Epithelial cell of proximal tubule (primary cell): ENCODE measurements around the gene ATP5F1A. TPM values are rescaled to one million over a fixed set of nuclear protein-coding genes. Genes with fewer than 3 reads are reported as not detected.
"Not testable (repeated sequence)": the region's sequence is repeated elsewhere in the genome, so short reads cannot be mapped to it uniquely, and the experiment has no call there.

Experiments
- DNase-seq: peaks from one replicate; pipeline ENCODE4 v3.0.0-alpha.2; 2011; ENCODE audit warnings: low read depth
- H3K4me3 ChIP-seq: 2 replicates; pipeline ENCODE4 v1.5.1; 2011; ENCODE audit warnings: low read depth, mild to moderate bottlenecking, low read length
- total RNA-seq: library from RNA; depleted of rRNA; stranded (reverse); fragments of >200 nt; gene quantifications from 2 replicates; pipeline ENCODE4 v1.2.3, GENCODE V29; 2015
- TF ChIP-seq, protein P1 (sequence below): conservative IDR thresholded peaks from 2 replicates; pipeline ENCODE4 v1.5.1; 2012; ENCODE audit warnings: low read depth, mild to moderate bottlenecking, low read length

Gene ATP5F1A
- total RNA-seq, 1 donor from 2014 or later, result 730 TPM

DNA sequence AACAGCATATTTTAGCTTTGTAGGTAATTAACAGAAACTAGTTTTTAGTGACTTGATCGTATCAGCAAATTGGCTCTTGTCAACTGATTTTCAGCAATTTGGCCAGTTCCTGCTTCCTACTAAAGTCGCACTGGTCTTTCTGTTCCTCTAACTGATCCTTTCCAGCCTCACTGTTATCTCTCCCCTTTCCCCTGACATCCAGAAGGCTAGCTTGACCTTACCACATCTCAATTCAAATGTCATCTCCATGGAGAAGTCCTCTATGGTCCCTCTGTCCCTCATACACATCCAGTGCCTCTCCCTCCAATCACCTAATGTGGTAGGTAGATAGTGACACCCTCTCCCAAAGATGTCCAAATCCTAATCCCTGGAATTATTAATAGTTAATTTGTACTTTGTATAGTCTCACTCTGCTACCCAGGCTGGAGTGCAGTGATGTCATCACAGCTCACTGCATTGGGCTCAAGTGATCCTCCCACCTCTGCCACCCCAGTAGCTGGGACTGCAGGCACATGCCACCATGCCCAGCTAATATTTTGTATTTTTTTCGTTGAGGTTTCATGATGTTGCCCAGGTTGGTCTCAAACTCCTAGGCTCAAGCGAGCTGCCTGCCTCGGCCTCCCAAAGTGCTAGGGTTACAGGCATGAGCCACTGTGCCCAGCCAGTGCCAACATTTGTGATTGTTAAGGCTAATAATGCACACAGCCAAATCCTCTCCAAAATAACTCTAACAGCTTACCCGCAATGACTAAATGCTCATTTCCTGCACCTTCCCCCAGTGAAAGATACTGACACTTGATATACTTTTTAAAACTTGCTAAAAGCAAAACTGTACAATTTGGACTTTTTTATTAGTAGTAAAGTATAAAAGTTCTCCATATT lies 42.9 kb downstream of the ATP5F1A start:
- TF ChIP-seq, protein P1, sequence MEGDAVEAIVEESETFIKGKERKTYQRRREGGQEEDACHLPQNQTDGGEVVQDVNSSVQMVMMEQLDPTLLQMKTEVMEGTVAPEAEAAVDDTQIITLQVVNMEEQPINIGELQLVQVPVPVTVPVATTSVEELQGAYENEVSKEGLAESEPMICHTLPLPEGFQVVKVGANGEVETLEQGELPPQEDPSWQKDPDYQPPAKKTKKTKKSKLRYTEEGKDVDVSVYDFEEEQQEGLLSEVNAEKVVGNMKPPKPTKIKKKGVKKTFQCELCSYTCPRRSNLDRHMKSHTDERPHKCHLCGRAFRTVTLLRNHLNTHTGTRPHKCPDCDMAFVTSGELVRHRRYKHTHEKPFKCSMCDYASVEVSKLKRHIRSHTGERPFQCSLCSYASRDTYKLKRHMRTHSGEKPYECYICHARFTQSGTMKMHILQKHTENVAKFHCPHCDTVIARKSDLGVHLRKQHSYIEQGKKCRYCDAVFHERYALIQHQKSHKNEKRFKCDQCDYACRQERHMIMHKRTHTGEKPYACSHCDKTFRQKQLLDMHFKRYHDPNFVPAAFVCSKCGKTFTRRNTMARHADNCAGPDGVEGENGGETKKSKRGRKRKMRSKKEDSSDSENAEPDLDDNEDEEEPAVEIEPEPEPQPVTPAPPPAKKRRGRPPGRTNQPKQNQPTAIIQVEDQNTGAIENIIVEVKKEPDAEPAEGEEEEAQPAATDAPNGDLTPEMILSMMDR, result no peak
- no peak overlapping the region for H3K4me3 ChIP-seq
- DNase-seq, result no peak

DNA sequence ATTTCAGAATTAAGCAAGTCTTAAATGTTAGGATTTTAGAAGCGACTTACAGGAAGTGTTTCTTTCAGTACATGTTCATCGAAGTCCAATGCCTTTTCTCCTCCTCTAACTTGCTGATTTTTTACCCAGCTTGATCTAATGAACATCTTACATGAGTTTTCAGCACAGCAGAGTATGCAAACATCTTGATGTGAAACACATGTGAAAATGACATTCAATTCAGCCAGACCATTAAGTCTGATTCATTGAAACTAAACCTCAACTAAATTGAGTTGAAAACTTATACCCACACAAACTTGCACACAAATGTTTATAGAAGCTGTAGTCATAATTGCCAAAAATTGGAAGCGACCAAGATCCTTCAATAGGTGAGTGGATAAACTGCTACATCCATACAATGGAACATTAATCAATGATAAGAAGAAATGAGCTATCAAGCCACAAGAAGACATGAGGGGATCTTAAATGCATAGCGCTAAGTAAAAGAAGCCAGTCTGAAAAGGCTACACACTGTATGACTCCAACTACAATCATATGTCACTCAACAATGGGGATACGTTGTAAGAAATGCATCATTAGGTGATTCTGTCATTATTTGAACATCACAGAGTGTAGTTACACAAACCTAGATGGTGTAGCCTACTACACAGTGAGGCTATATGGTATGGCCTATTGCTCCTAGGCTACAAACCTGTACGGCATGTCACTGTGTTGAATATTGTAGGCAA lies 44.6 kb downstream of the ATP5F1A start:
- TF ChIP-seq, protein P1, result no peak
- H3K4me3 ChIP-seq, result no peak overlapping the region
- no peak for DNase-seq

DNA sequence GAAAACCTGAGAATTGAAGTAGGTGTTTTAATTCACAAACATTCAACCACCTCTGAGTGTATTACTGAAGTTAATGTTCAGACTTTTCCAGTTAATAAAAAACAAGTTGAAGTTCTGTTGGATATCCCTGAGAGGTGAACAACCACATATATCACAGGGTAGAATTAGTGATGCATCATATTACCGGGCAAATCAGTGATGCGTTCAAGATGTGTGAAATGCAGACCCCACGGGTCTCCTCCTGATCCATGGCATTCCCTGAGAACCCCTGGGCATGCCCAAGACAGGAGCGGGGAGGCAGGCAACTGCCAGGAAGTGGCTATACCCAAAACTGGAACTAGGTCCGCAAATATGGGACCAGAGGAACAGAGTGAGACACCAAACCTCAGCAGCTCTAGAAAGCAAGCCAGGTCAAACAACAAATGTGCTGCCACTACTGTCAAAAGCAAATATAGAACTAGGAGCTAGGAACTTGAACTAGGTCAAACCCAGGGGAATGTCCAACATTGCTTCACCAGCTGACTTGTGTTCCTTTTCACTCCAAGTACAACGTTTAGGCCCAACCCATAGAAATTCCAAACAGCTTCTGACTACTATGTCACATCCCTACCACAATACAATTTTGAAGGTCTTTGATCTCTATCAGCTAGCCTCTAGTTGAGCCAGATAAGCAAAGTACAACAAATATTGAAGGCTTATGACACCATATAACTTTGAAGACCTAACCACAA lies 46.2 kb downstream of the ATP5F1A start:
- peak overlapping the region; percentile 35 for H3K4me3 ChIP-seq
- TF ChIP-seq, protein P1, result no peak
- DNase-seq, result peak; percentile 100

DNA sequence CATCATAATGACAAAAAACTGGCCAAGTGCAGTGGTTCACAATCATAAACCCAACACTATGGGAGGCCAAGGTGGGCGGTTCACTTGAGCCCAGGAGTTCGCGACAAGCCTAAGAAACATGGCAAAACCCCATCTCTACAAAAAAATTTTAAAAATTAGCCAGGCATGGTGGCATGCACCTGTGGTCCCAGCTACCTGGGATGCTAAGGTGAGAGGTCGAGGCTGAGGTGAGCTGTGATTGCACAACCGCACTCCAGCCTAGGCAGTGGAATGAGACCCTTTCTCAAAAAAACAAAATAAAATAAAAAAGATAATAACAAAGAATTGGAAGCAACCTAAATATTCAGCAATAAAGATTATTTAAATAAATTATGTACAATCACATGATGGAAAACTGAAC lies 47.8 kb downstream of the ATP5F1A start:
- TF ChIP-seq, protein P1, result no peak
- no peak overlapping the region for H3K4me3 ChIP-seq
- no peak for DNase-seq

DNA sequence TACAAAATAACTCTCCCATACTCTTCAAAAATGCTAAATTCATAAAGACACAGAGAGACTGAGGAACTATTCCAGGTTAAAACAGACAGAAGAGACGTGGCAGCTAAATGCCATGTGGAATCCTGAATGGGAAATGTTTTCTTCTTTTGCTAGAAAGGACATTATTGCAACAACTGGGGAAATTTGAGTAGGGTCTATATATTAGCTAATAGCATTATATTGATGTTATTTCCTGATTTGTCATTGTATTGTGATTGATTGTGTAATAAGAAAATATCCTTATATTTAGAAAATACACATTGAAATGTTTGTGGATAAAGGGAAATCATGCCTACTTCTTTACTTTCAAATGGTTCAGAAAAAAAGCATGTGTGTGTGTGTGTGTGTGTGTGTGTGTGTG lies 49.5 kb downstream of the ATP5F1A start:
- TF ChIP-seq, protein P1, result no peak
- H3K4me3 ChIP-seq, result no peak overlapping the region
- no peak for DNase-seq

DNA sequence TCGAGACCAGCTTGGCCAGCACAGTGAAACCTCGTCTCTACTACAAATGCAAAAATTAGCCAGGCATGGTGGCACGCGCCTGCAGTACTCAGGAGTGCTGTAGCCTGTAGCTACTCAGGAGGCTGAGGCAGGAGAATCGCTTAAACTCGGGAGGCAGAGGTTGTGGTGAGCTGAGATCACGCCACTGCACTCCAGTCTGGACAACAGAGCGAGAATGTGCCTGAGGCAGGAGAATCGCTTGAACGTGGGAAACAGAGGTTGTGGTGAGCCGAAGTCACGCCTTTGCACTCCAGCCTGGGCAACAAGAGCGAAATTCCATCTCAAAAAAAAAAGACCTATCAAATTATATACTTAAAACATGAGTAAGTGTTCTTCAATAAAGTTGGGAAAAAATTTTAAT lies 50.7 kb downstream of the ATP5F1A start:
- not testable (repeated sequence) for H3K4me3 ChIP-seq, DNase-seq

DNA sequence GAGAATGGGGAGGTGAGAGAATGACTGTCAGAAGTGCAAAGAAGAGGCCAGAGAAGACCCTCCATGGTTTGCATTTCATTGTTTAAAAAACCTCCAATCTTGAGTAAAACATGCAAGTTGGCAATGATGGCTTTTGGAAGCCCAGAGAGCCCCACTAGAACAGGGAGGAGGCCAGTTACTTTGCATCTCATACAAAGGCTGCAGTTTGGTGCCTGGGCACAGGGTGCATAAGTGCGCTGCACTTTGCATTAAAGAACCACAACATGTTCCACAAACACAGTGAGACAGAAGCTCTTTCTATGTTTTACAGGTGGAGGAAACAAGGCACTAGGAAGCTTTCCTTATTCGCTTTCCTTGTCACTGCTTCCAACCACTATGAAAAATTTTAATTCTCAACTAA lies 51.4 kb downstream of the ATP5F1A start:
- DNase-seq, result no peak
- no peak overlapping the region for H3K4me3 ChIP-seq
- TF ChIP-seq, protein P1, result no peak
